ENCODE data around the gene HMCN2.
"Not testable (repeated sequence)": the region's sequence is repeated elsewhere in the genome, so short reads cannot be mapped to it uniquely, and the experiment has no call there.

GRCh38 chr9:130277525-130277924 lies 12.0 kb downstream of the HMCN2 start:
- TF ChIP-seq POLR2A, CTCF (IDR thresholded peaks at IDR 0.05): not testable (repeated sequence)

All from right lobe of liver (tissue), 4 donors.